ENCODE data around the gene FAM25G. TPM values are rescaled to one million over a fixed set of nuclear protein-coding genes. Genes with fewer than 3 reads are reported as not detected.

FAM25G gene
- total and polyA plus RNA-seq, 11 donors = not detected

DNA sequence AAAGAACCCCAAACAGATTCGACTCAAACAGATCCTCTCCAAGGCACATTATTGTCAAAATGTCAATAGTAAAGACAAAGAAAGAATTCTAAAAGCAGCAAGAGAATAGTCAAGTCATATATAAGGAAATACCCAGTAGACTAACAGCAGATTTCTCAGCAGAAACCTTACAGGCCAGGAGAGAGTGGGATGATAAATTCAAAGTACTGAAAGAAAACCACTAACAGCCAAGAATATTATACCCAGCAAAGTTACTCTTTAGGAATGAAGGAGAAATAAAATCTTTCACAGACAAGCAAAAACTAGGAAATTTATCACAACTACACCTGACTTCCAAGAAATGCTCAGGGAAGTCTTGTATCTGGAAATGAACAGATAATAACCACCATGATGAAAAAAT lies 45.8 kb downstream of the FAM25G start:
- intact Hi-C loops (cut with DNase I) = no loop called here
- Histone ChIP-seq H3K9me3 (peaks cover 0 to 24% (median 18%) of the 10 kb centered on the region in 12 donors), H3K4me1 (no peaks in the 10 kb centered on the region), H3K27ac (no peak overlapping the region), H3K4me3 (no peak overlapping the region), H3K36me3 (no peaks in the 10 kb centered on the region), H3K27me3 (peaks cover 0 to 17% (median 0%) of the 10 kb centered on the region in 9 donors)
- 66 to 86% (median 77%) methylated on average over 1 of the region's 1 CpG for WGBS, 4 donors
- TF ChIP-seq, protein P1, sequence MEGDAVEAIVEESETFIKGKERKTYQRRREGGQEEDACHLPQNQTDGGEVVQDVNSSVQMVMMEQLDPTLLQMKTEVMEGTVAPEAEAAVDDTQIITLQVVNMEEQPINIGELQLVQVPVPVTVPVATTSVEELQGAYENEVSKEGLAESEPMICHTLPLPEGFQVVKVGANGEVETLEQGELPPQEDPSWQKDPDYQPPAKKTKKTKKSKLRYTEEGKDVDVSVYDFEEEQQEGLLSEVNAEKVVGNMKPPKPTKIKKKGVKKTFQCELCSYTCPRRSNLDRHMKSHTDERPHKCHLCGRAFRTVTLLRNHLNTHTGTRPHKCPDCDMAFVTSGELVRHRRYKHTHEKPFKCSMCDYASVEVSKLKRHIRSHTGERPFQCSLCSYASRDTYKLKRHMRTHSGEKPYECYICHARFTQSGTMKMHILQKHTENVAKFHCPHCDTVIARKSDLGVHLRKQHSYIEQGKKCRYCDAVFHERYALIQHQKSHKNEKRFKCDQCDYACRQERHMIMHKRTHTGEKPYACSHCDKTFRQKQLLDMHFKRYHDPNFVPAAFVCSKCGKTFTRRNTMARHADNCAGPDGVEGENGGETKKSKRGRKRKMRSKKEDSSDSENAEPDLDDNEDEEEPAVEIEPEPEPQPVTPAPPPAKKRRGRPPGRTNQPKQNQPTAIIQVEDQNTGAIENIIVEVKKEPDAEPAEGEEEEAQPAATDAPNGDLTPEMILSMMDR (IDR thresholded peaks at IDR 0.05) = no peak
- TF ChIP-seq POLR2A (IDR thresholded peaks at IDR 0.05) = no peak
- no peak for ATAC-seq
- no peak for DNase-seq

DNA sequence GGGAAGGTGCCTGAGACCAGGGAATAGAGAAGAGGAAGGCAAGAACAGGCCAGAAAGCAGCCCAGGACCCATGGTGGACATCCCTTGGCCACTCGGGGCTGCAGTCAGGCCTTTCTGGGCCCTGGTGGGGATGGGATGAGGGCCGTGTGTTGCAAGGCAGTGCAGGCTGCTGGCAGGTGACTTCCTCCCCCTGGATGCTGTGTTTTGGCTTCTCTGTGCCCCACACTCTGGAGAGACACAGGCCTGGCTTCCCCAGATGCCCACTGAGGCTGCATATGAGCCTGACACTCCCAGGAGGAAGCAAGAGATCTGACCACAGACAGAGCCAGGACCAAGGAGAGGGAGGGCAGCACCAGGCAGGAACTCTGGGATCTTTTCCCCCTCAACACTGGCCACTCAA lies 47.5 kb downstream of the FAM25G start:
- H3K27ac ChIP-seq = no peak overlapping the region
- 67 to 81% (median 71%) methylated on average over 1 to 2 of the region's 2 CpGs for WGBS, 4 donors
- no peak for ATAC-seq

DNA sequence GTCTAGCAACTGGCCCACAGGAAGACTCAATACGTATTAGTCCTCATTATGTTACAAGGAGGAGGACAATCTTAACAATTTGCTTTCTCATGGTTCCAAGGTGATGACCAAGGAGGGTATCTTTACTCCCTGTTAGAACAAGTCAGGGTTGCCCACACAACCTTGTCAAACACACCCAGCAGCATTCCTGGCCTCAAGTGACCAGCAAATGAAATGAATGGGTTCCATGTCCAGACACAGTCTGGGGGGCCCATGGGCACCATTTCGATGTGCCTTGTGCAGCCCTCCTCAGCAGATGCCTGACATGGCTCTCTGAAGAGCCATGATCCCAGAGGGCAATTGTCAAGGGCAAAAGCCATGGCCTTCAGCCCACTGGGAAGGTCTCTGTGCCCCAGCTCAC lies 48.4 kb downstream of the FAM25G start:
- Histone ChIP-seq H3K36me3 (no peaks in the 10 kb centered on the region), H3K4me1 (no peaks in the 10 kb centered on the region), H3K4me3 (no peak overlapping the region), H3K27me3 (peaks cover 0 to 17% (median 0%) of the 10 kb centered on the region in 9 donors), H3K27ac (no peak overlapping the region), H3K9me3 (peaks cover 0 to 29% (median 18%) of the 10 kb centered on the region in 12 donors)
- ATAC-seq (no peak), DNase-seq (no peak)
- intact Hi-C loops (cut with DNase I) = no loop called here
- TF ChIP-seq, protein P1 (IDR thresholded peaks at IDR 0.05) = no peak
- no peak for TF ChIP-seq POLR2A (IDR thresholded peaks at IDR 0.05)
- 81 to 91% (median 85%) methylated on average over 2 of the region's 2 CpGs for WGBS, 4 donors

More for the DNA sequence above, 47.5 kb downstream of the FAM25G start:
- H3K4me1 ChIP-seq = no peaks in the 10 kb centered on the region
- TF ChIP-seq, protein P1 (IDR thresholded peaks at IDR 0.05) = no peak
- no peak for TF ChIP-seq POLR2A (IDR thresholded peaks at IDR 0.05)
- H3K4me3 ChIP-seq = no peak overlapping the region
- peaks cover 0 to 24% (median 18%) of the 10 kb centered on the region in 12 donors for H3K9me3 ChIP-seq
- peak in 1 of 5 donors; percentile 23 for DNase-seq
- intact Hi-C loops (cut with DNase I) = no loop called here
- no peaks in the 10 kb centered on the region for H3K36me3 ChIP-seq
- H3K27me3 ChIP-seq = peaks cover 0 to 17% (median 0%) of the 10 kb centered on the region in 9 donors

DNA sequence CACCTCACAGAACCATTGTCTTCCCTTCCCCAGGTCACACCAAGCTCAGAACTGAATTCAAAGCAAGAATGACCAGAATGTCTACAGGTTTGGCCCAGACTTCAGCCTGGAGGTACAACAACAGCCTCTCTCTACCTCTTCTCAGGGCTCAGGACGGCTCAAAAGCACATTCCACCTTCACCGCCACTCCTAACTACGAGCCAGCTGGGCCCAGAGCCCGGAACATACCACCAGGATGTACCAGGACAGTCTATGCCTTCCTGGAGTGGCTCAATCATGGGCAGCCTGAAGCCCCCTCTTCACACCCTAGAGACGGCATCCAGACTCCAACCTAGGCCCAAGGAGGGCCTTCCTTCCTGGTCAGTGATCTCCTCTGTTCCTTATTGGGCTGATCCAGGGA lies 49.1 kb downstream of the FAM25G start:
- TF ChIP-seq POLR2A (IDR thresholded peaks at IDR 0.05) = no peak
- TF ChIP-seq, protein P1 (IDR thresholded peaks at IDR 0.05) = no peak
- WGBS, 4 donors = 74 to 83% (median 77%) methylated on average over 4 to 5 of the region's 5 CpGs
- H3K36me3 ChIP-seq = no peaks in the 10 kb centered on the region
- H3K4me1 ChIP-seq = no peaks in the 10 kb centered on the region
- peaks cover 0 to 17% (median 0%) of the 10 kb centered on the region in 9 donors for H3K27me3 ChIP-seq
- ATAC-seq (no peak), DNase-seq (no peak)
- H3K27ac ChIP-seq = no peak overlapping the region
- no peak overlapping the region for H3K4me3 ChIP-seq
- peaks cover 0 to 29% (median 18%) of the 10 kb centered on the region in 12 donors for H3K9me3 ChIP-seq
- intact Hi-C loops (cut with DNase I) = no loop called here
